GM12891 (cell line): ENCODE data around the gene SAP30BP.

ENCODE experiments used
- POLR2A ChIP-seq: IDR thresholded peaks from 2 replicates; pipeline ENCODE4 v1.6.1; 2011; ENCODE audit warnings: low read depth, low read length, control low read depth
- POLR2AphosphoS5 ChIP-seq: IDR thresholded peaks from 2 replicates; pipeline ENCODE4 v1.6.1; 2011; ENCODE audit warnings: low read depth, low read length, control low read depth
- TAF1 ChIP-seq: IDR thresholded peaks from 2 replicates; pipeline ENCODE4 v1.6.1; 2011; ENCODE audit warnings: low read depth, low read length, control low read depth

DNA sequence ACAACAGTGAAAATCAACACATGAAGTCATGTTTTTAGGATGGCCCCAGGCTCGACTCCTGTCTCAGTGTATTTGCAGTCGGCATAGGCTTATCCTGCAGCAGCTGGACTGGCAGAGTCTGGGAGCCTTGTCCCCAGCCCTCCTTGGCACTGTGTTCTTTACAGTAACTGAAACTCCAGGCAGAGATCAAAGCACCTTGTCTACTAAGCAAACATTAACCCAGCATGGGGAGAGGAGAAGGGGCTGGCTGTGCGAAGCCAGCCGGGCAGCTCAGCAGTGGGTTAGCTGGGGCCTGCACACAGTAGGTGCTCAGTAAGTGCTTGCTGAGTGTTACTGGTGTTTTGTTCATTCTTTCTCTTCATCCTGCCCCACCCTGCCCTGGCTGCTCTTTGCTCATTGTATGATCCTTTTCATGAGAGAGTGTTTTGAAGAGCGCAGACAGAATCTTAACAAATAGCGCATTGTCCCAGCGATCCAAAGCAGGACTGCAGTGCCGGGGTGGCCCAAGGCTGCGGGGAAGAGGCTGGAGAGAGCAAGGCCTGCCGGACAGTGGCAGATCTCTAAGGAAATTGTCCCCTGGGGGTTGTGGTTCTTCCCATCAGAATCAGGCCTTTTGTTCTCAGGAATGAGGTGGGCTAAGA is 30.6 kb downstream of the SAP30BP start:
- no peak for TF ChIP-seq POLR2AphosphoS5
- TF ChIP-seq POLR2A = no peak
- no peak for TF ChIP-seq TAF1
